H1 (cell line): ENCODE results near the gene ARHGEF28. TPM values are rescaled to one million over a fixed set of nuclear protein-coding genes. Genes with fewer than 3 reads are reported as not detected.

Experiments
- CTCF ChIA-PET: fragments of 300-600 bp; sonication (Branson Sonifier 250); formaldehyde crosslinking; loops from one replicate; lab custom pipeline; 2021; ENCODE audit not compliant: partially characterized antibody; lab: Charles Lee
- POLR2A ChIA-PET: fragments of 300-600 bp; sonication (Branson Sonifier 250); formaldehyde crosslinking; loops from one replicate; lab custom pipeline; 2021; ENCODE audit warnings: inconsistent platforms; ENCODE audit not compliant: partially characterized antibody; lab: Charles Lee
- DNase-seq, 2 experiments: peaks; one replicate each; pipeline versions ENCODE4 v3.0.0 to v3.0.0-alpha.2; 2010 to 2022; ENCODE audit warnings: low spot score in 2 of 2, low read depth in 1 of 2, mixed read lengths in 1 of 2
- FAIRE-seq: peaks from 2 replicates; lab custom pipeline; 2011; peaks lifted over from hg19 to GRCh38; lab: Jason Lieb, UNC
- H2AFZ ChIP-seq: 2 replicates; pipeline ENCODE4 v1.8.1; 2012; ENCODE audit warnings: low read length, inconsistent platforms
- H2AK5ac ChIP-seq: 2 replicates; pipeline ENCODE4 v1.6.1; 2013; ENCODE audit warnings: low read depth, low read length
- H2BK120ac ChIP-seq: replicated peaks from 2 replicates; pipeline ENCODE3; 2013; ENCODE audit warnings: low read depth, low read length, inconsistent platforms
- H2BK12ac ChIP-seq: 2 replicates; pipeline ENCODE4 v1.6.1; 2013; ENCODE audit warnings: low read depth, low read length
- H2BK15ac ChIP-seq: 2 replicates; pipeline ENCODE4 v1.6.1; 2013; ENCODE audit warnings: low read length
- H2BK20ac ChIP-seq: 2 replicates; pipeline ENCODE4 v1.6.1; 2013; ENCODE audit warnings: low read length
- H2BK5ac ChIP-seq: 2 replicates; pipeline ENCODE4 v1.6.1; 2013; ENCODE audit warnings: low read depth, low read length
- H3K14ac ChIP-seq: 2 replicates; pipeline ENCODE4 v1.6.1; 2013; ENCODE audit warnings: inconsistent platforms; ENCODE audit not compliant: insufficient read length
- H3K18ac ChIP-seq: 2 replicates; pipeline ENCODE4 v1.6.1; 2013; ENCODE audit warnings: low read length; ENCODE audit errors: extremely low read depth
- H3K23ac ChIP-seq: 2 replicates; pipeline ENCODE4 v1.6.1; 2013; ENCODE audit warnings: inconsistent platforms; ENCODE audit not compliant: insufficient read length
- H3K23me2 ChIP-seq: 2 replicates; pipeline ENCODE4 v1.6.1; 2013; ENCODE audit warnings: low read depth, low read length
- H3K27ac ChIP-seq: 2 replicates; pipeline ENCODE4 v1.6.1; 2011; ENCODE audit warnings: low read depth, low read length, inconsistent platforms
- H3K27me3 ChIP-seq, 4 experiments: replicated peaks in 1 of 4; 1 replicate in 1 of 4; 2 replicates in 3 of 4; pipeline versions ENCODE4 v1.6.1 to v1.8.1; 2011 to 2013; ENCODE audit warnings: low read length in 3 of 4, mild to moderate bottlenecking in 3 of 4, inconsistent platforms in 2 of 4, mixed read lengths in 2 of 4, moderate library complexity in 1 of 4; ENCODE audit not compliant: control insufficient read depth in 3 of 4, insufficient read depth in 3 of 4; ENCODE audit errors: extremely low read depth in 1 of 4
- H3K36me3 ChIP-seq, 4 experiments: 2 replicates each; pipeline versions ENCODE4 v1.6.1 to v1.8.1; 2011 to 2013; ENCODE audit warnings: mild to moderate bottlenecking in 4 of 4, low read length in 3 of 4, moderate library complexity in 2 of 4, control low read depth in 1 of 4, inconsistent platforms in 1 of 4; ENCODE audit not compliant: insufficient read depth in 4 of 4, control insufficient read depth in 2 of 4
- H3K4ac ChIP-seq: replicated peaks from 2 replicates; pipeline ENCODE3; 2013; ENCODE audit warnings: low read length, low read depth, mixed read lengths, inconsistent platforms; ENCODE audit not compliant: insufficient read length
- H3K4me1 ChIP-seq, 4 experiments: replicated peaks in 1 of 4; 1 replicate in 1 of 4; 2 replicates in 3 of 4; pipeline versions ENCODE4 v1.6.1 to v1.8.1; 2011 to 2013; ENCODE audit warnings: low read length in 3 of 4, inconsistent platforms in 2 of 4, mixed read lengths in 1 of 4; ENCODE audit not compliant: insufficient read depth in 4 of 4, control insufficient read depth in 3 of 4
- H3K4me2 ChIP-seq, 2 experiments: 2 replicates each; pipeline versions ENCODE4 v1.6.1 to v1.8.1; 2011 to 2013; ENCODE audit warnings: low read depth in 2 of 2, low read length in 2 of 2, control low read depth in 1 of 2, inconsistent platforms in 1 of 2, mild to moderate bottlenecking in 1 of 2; ENCODE audit not compliant: insufficient read depth in 1 of 2
- H3K4me3 ChIP-seq, 4 experiments: fragments of 200-600, 300-600 bp in 1 of 4; sonication (generic), shearing (Covaris generic), sonication (Bioruptor Twin) in 1 of 4; 2 replicates each; pipeline versions ENCODE4 v1.5.1 to v1.8.1; 2011 to 2016; ENCODE audit warnings: low read length in 4 of 4, low read depth in 3 of 4, control low read depth in 2 of 4, inconsistent platforms in 2 of 4, mild to moderate bottlenecking in 2 of 4, mixed read lengths in 1 of 4, moderate library complexity in 1 of 4; ENCODE audit not compliant: insufficient read depth in 2 of 4; ENCODE audit errors: extremely low read depth in 1 of 4
- H3K56ac ChIP-seq: replicated peaks from 2 replicates; pipeline ENCODE3; 2013; ENCODE audit warnings: low read depth, mild to moderate bottlenecking, mixed read lengths, low read length, inconsistent platforms; ENCODE audit not compliant: insufficient read length
- H3K79me1 ChIP-seq: 2 replicates; pipeline ENCODE4 v1.6.1; 2013; ENCODE audit warnings: low read depth, low read length, control low read depth
- H3K79me2 ChIP-seq, 2 experiments: 2 replicates each; pipeline versions ENCODE4 v1.6.1 to v1.8.1; 2012 to 2013; ENCODE audit warnings: low read length in 2 of 2, mild to moderate bottlenecking in 2 of 2, inconsistent platforms in 1 of 2; ENCODE audit not compliant: insufficient read depth in 2 of 2, control insufficient read depth in 1 of 2
- H3K9ac ChIP-seq, 4 experiments: replicated peaks in 1 of 4; 1 replicate in 1 of 4; 2 replicates in 3 of 4; pipeline versions ENCODE4 v1.6.1 to v1.8.1; 2011 to 2013; ENCODE audit warnings: low read depth in 3 of 4, low read length in 3 of 4, control low read depth in 2 of 4, mild to moderate bottlenecking in 2 of 4, moderate library complexity in 2 of 4, inconsistent platforms in 1 of 4; ENCODE audit errors: extremely low read depth in 1 of 4
- H3K9me3 ChIP-seq, 2 experiments: 2 replicates each; pipeline versions ENCODE4 v1.6.1 to v1.8.1; 2012 to 2013; ENCODE audit warnings: mild to moderate bottlenecking in 2 of 2, moderate library complexity in 2 of 2, control low read depth in 1 of 2, inconsistent platforms in 1 of 2, low read depth in 1 of 2, low read length in 1 of 2, mixed read lengths in 1 of 2; ENCODE audit not compliant: insufficient read depth in 2 of 2
- H4K20me1 ChIP-seq, 2 experiments: replicated peaks in 1 of 2; 2 replicates each; pipeline versions ENCODE3 to v1.8.1; 2011 to 2013; ENCODE audit warnings: inconsistent platforms in 2 of 2, low read length in 2 of 2, mild to moderate bottlenecking in 1 of 2; ENCODE audit not compliant: insufficient read depth in 2 of 2, control insufficient read depth in 1 of 2
- H4K5ac ChIP-seq: 2 replicates; pipeline ENCODE4 v1.6.1; 2013; ENCODE audit warnings: low read length, low read depth, mixed read lengths, inconsistent platforms; ENCODE audit not compliant: insufficient read length
- H4K8ac ChIP-seq: 2 replicates; pipeline ENCODE4 v1.8.0; 2013; ENCODE audit warnings: mild to moderate bottlenecking, moderate library complexity, low read length, inconsistent platforms; ENCODE audit not compliant: insufficient read depth; ENCODE audit errors: extremely low read depth
- H4K91ac ChIP-seq: replicated peaks from 2 replicates; pipeline ENCODE3; 2013; ENCODE audit warnings: low read length, mixed read lengths, inconsistent platforms; ENCODE audit not compliant: insufficient read length
- HDAC6 ChIP-seq: IDR thresholded peaks from one replicate; pipeline ENCODE4 v1.7.1; 2012; ENCODE audit warnings: low read depth, mild to moderate bottlenecking, inconsistent platforms, low read length, moderate library complexity
- POLR2A ChIP-seq, 2 experiments: IDR thresholded peaks; 1 replicate in 1 of 2; 2 replicates in 1 of 2; pipeline ENCODE4 v1.6.1; 2011; ENCODE audit warnings: low read depth in 2 of 2, low read length in 2 of 2, mild to moderate bottlenecking in 2 of 2; ENCODE audit errors: control extremely low read depth in 1 of 2
- USF2 ChIP-seq: IDR thresholded peaks from 2 replicates; pipeline ENCODE4 v1.6.1; 2011; ENCODE audit warnings: low read length, improper control_type of control experiment
- WGBS, 2 experiments: shearing (Covaris generic) in 1 of 2; methylation state at CpG; one replicate each; pipeline versions ENCODE4 v1.1.6 to v1.1.7; 2013 to 2015; ENCODE audit warnings: low lambda C conversion rate in 2 of 2, mixed read lengths in 2 of 2, inconsistent platforms in 1 of 2, low coverage in 1 of 2, missing lambda C conversion rate in 1 of 2; ENCODE audit not compliant: insufficient replicate concordance in 2 of 2, insufficient coverage in 1 of 2, insufficient read length in 1 of 2; ENCODE audit errors: extremely low coverage in 1 of 2, missing lambda C conversion rate in 1 of 2; 5-methylcytosine and 5-hydroxymethylcytosine counted together
- polyA plus RNA-seq, 7 experiments: library from polyadenylated mRNA; depleted of rRNA in 3 of 7; stranded (reverse) in 5 of 7; unstranded in 2 of 7; fragments of >200 nt in 5 of 7; fragments of 200-250 nt in 2 of 7; gene quantifications; 1 replicate in 5 of 7; 2 replicates in 1 of 7; 4 replicates in 1 of 7; pipeline versions ENCODE4 v1.2.1 to v1.2.3, GENCODE V29; 2011 to 2013; ENCODE audit warnings: missing spikeins in 2 of 7, mixed read lengths in 2 of 7
- total RNA-seq: library from RNA; stranded (reverse); fragmentation: NEBNext Ultra II Directional; extraction: Animal tissue kit (Norgen Biotek cat#: 25700); gene quantifications from 2 replicates; pipeline ENCODE4 v1.2.1, GENCODE V29; 2021

Gene ARHGEF28
- total and polyA plus RNA-seq, 2 of the 8 experiments (the other 6 are each of a cell fraction or from before 2014, with no cell fraction given): 0.33 to 1.0 TPM

- H4K8ac ChIP-seq: no peak overlapping the region
- no peak overlapping the region for H2BK12ac ChIP-seq
- DNase-seq: no peak
- H3K4me3 ChIP-seq: no peak overlapping the region
- H4K20me1 ChIP-seq: no peaks in the 10 kb centered on the region
- H3K4ac ChIP-seq: no peak overlapping the region
- no peak overlapping the region for H2BK20ac ChIP-seq
- no peak overlapping the region for H3K4me2 ChIP-seq
- H4K5ac ChIP-seq: no peak overlapping the region
- no peaks in the 10 kb centered on the region for H3K9me3 ChIP-seq
- no peak overlapping the region for H2BK120ac ChIP-seq
- H3K4me1 ChIP-seq: no peaks in the 10 kb centered on the region
- H3K18ac ChIP-seq: no peak overlapping the region
- no peak overlapping the region for H2BK5ac ChIP-seq
- H3K9ac ChIP-seq: no peak overlapping the region
- CTCF ChIA-PET: no interaction called here
- no peak overlapping the region for H2BK15ac ChIP-seq
- 100% methylated on average over 2 of the region's 2 CpGs; no CpG with 5 or more reads in 1 of the 2 experiments for WGBS, 2 experiments
- H3K27ac ChIP-seq: no peak overlapping the region
- no peaks in the 10 kb centered on the region for H3K23me2 ChIP-seq
- H3K79me2 ChIP-seq: no peaks in the 10 kb centered on the region
- POLR2A ChIA-PET: no interaction called here
- H3K56ac ChIP-seq: no peak overlapping the region
- no peaks in the 10 kb centered on the region for H3K79me1 ChIP-seq
- no peak overlapping the region for H2AFZ ChIP-seq
- FAIRE-seq: no peak
- H3K14ac ChIP-seq: no peak overlapping the region
- no peak overlapping the region for H2AK5ac ChIP-seq
- H4K91ac ChIP-seq: no peak overlapping the region
- H3K23ac ChIP-seq: no peak overlapping the region
- no peaks in the 10 kb centered on the region for H3K27me3 ChIP-seq
- H3K36me3 ChIP-seq: no peaks in the 10 kb centered on the region
- TF ChIP-seq HDAC6 (no peak), USF2 (no peak), POLR2A (IDR thresholded peaks at IDR 0.05; ENCODE audit: control extremely low read depth in 1 of 2, low read depth in 2 of 2, low read length in 2 of 2) (no peak)
Measured at GRCh38 chr5:73777192-73777591, 151.2 kb downstream of the ARHGEF28 start.
